ENCODE data around the gene RAPGEF2.

The RAPGEF2 gene

GRCh38 chr4:159366966-159367780, 264.3 kb downstream of the RAPGEF2 start:
- H4K20me1 ChIP-seq (ENCODE audit: control insufficient read depth, insufficient read depth, low read depth, low read length), result no peaks in the 10 kb centered on the region
- H3K9me3 ChIP-seq (ENCODE audit: control insufficient read depth, insufficient read depth, low read length), result no peaks in the 10 kb centered on the region
- no peak overlapping the region for H3K27ac ChIP-seq (ENCODE audit: low read depth, low read length)
- no peak overlapping the region for H3K4me2 ChIP-seq (ENCODE audit: low read length)
- H3K79me2 ChIP-seq (ENCODE audit: control insufficient read depth, low read length), result no peaks in the 10 kb centered on the region
- no peak overlapping the region for H3K4me3 ChIP-seq (ENCODE audit: low read length)
- no peaks in the 10 kb centered on the region for H3K27me3 ChIP-seq (ENCODE audit: control insufficient read depth, low read length)
- no peaks in the 10 kb centered on the region for H3K9me2 ChIP-seq (replicated peaks; ENCODE audit: control insufficient read depth, low read length)
- TF ChIP-seq EZH2phosphoT487 (IDR thresholded peaks at IDR 0.05; ENCODE audit: borderline replicate concordance, low read length), result no peak
- TF ChIP-seq CTCF (IDR thresholded peaks at IDR 0.05; ENCODE audit: low read depth, low read length, poor library complexity, severe bottlenecking), result no peak
- no peaks in the 10 kb centered on the region for H3F3A ChIP-seq (ENCODE audit: control insufficient read depth, insufficient read depth)
- H3K4me1 ChIP-seq (ENCODE audit: control insufficient read depth, low read length), result peaks cover 4% of the 10 kb centered on the region; the same call in 1 of the 2 replicates
- H3K36me3 ChIP-seq (ENCODE audit: control insufficient read depth, low read length), result no peaks in the 10 kb centered on the region

- Histone ChIP-seq H3K9me2 (replicated peaks; ENCODE audit: control insufficient read depth, low read length) (no peaks in the 10 kb centered on the region), H3K27me3 (ENCODE audit: control insufficient read depth, low read length) (no peaks in the 10 kb centered on the region), H3K36me3 (ENCODE audit: control insufficient read depth, low read length) (no peaks in the 10 kb centered on the region), H3K4me2 (ENCODE audit: low read length) (no peak overlapping the region), H3F3A (ENCODE audit: control insufficient read depth, insufficient read depth) (no peaks in the 10 kb centered on the region), H4K20me1 (ENCODE audit: control insufficient read depth, insufficient read depth, low read depth, low read length) (no peaks in the 10 kb centered on the region), H3K4me1 (ENCODE audit: control insufficient read depth, low read length) (peaks cover 4% of the 10 kb centered on the region; the same call in 1 of the 2 replicates), H3K4me3 (ENCODE audit: low read length) (no peak overlapping the region), H3K27ac (ENCODE audit: low read depth, low read length) (no peak overlapping the region), H3K79me2 (ENCODE audit: control insufficient read depth, low read length) (no peaks in the 10 kb centered on the region), H3K9me3 (ENCODE audit: control insufficient read depth, insufficient read depth, low read length) (no peaks in the 10 kb centered on the region)
- no peak for TF ChIP-seq CTCF (IDR thresholded peaks at IDR 0.05; ENCODE audit: low read depth, low read length, poor library complexity, severe bottlenecking)
- no peak for TF ChIP-seq EZH2phosphoT487 (IDR thresholded peaks at IDR 0.05; ENCODE audit: borderline replicate concordance, low read length)
Measured at GRCh38 chr4:159367781-159368080, 264.9 kb downstream of the RAPGEF2 start.

- H4K20me1 ChIP-seq (ENCODE audit: control insufficient read depth, insufficient read depth, low read depth, low read length), result no peaks in the 10 kb centered on the region
- H3K27me3 ChIP-seq (ENCODE audit: control insufficient read depth, low read length), result no peaks in the 10 kb centered on the region
- peaks cover 4% of the 10 kb centered on the region; the same call in 1 of the 2 replicates for H3K4me1 ChIP-seq (ENCODE audit: control insufficient read depth, low read length)
- no peaks in the 10 kb centered on the region for H3K9me3 ChIP-seq (ENCODE audit: control insufficient read depth, insufficient read depth, low read length)
- H3K79me2 ChIP-seq (ENCODE audit: control insufficient read depth, low read length), result no peaks in the 10 kb centered on the region
- no peak overlapping the region for H3K4me2 ChIP-seq (ENCODE audit: low read length)
- H3K4me3 ChIP-seq (ENCODE audit: low read length), result no peak overlapping the region
- H3K36me3 ChIP-seq (ENCODE audit: control insufficient read depth, low read length), result no peaks in the 10 kb centered on the region
- no peak for TF ChIP-seq EZH2phosphoT487 (IDR thresholded peaks at IDR 0.05; ENCODE audit: borderline replicate concordance, low read length)
- TF ChIP-seq CTCF (IDR thresholded peaks at IDR 0.05; ENCODE audit: low read depth, low read length, poor library complexity, severe bottlenecking), result no peak
- H3K9me2 ChIP-seq (replicated peaks; ENCODE audit: control insufficient read depth, low read length), result no peaks in the 10 kb centered on the region
- no peaks in the 10 kb centered on the region for H3F3A ChIP-seq (ENCODE audit: control insufficient read depth, insufficient read depth)
- H3K27ac ChIP-seq (ENCODE audit: low read depth, low read length), result no peak overlapping the region
Measured at GRCh38 chr4:159368320-159368719, 265.4 kb downstream of the RAPGEF2 start.
